GM12878 (cell line): ENCODE data around the gene GFI1. TPM values are rescaled to one million over a fixed set of nuclear protein-coding genes. Genes with fewer than 3 reads are reported as not detected.

Experiments
- ATAC-seq: fragments of 200-7000 bp; cut with Tn5 transposase; 3 replicates; pipeline ENCODE4 v1.9.1; 2020; ENCODE audit warnings: mild to moderate bottlenecking, moderate library complexity
- BruUV-seq: library from RNA; stranded (reverse); fragments of 400-500 nt; replicated peaks from 2 replicates; lab custom pipeline; 2021; lab: Mats Ljungman, UMichigan
- CTCF ChIA-PET: fragments of 300-600 bp; sonication (Branson Sonifier 250); formaldehyde crosslinking; extraction: SDS; loops from one replicate; lab custom pipeline; 2021; ENCODE audit warnings: inconsistent platforms; lab: Yijun Ruan, JAX
- POLR2A ChIA-PET: fragments of 350-600 bp; formaldehyde crosslinking; extraction: SDS; loops from one replicate; lab custom pipeline; 2021; ENCODE audit warnings: inconsistent platforms; lab: Charles Lee
- RAD21 ChIA-PET: fragments of 300-600 bp; sonication (Branson Sonifier 250); formaldehyde crosslinking; loops from one replicate; lab custom pipeline; 2023; ENCODE audit warnings: antibody characterized with exemption; ENCODE audit not compliant: unreplicated experiment; lab: Charles Lee
- SMC1A ChIA-PET: fragments of 300-600 bp; sonication (Branson Sonifier 250); formaldehyde crosslinking; loops from one replicate; lab custom pipeline; 2023; ENCODE audit not compliant: unreplicated experiment, uncharacterized antibody; lab: Charles Lee
- DNase-seq: peaks from one replicate; pipeline ENCODE4 v3.0.0-alpha.2; 2011; ENCODE audit warnings: low read depth, low spot score
- FAIRE-seq: peaks from 3 replicates; lab custom pipeline; 2011; peaks lifted over from hg19 to GRCh38; lab: Jason Lieb, UNC
- H2AFZ ChIP-seq: 2 replicates; pipeline ENCODE4 v1.6.0; 2011; ENCODE audit warnings: low read depth, low read length, control low read depth; ENCODE audit not compliant: control insufficient read depth
- H3K27ac ChIP-seq: 2 replicates; pipeline ENCODE4 v1.5.1; 2011; ENCODE audit warnings: control low read depth; ENCODE audit not compliant: control insufficient read depth, insufficient read depth
- H3K27me3 ChIP-seq, 2 experiments: replicated peaks in 1 of 2; 2 replicates each; pipeline versions ENCODE4 v1.6.0 to v1.6.1; 2011; ENCODE audit warnings: low read length in 1 of 2; ENCODE audit not compliant: control insufficient read depth in 2 of 2, insufficient read depth in 2 of 2
- H3K36me3 ChIP-seq, 2 experiments: 2 replicates each; pipeline ENCODE4 v1.5.1; 2011; ENCODE audit warnings: low read length in 1 of 2; ENCODE audit not compliant: control insufficient read depth in 2 of 2, insufficient read depth in 2 of 2
- H3K4me1 ChIP-seq: 2 replicates; pipeline ENCODE4 v1.6.1; 2011; ENCODE audit warnings: mild to moderate bottlenecking, low read length, moderate library complexity, mixed read lengths; ENCODE audit not compliant: control insufficient read depth, insufficient read depth
- H3K4me2 ChIP-seq: 2 replicates; pipeline ENCODE4 v1.6.0; 2011; ENCODE audit warnings: control low read depth; ENCODE audit not compliant: control insufficient read depth, insufficient read depth
- H3K4me3 ChIP-seq: fragments of 200-600 bp; sonication (generic); 2 replicates; pipeline ENCODE4 v1.5.1; 2016
- H3K79me2 ChIP-seq: 2 replicates; pipeline ENCODE4 v1.6.0; 2011; ENCODE audit warnings: low read length; ENCODE audit not compliant: control insufficient read depth, insufficient read depth
- H3K9ac ChIP-seq: 2 replicates; pipeline ENCODE4 v1.8.0; 2011; ENCODE audit warnings: low read length, control low read depth, mixed read lengths; ENCODE audit not compliant: control insufficient read depth, insufficient read depth
- H3K9me3 ChIP-seq: replicated peaks from 3 replicates; pipeline ENCODE4 v1.5.1; 2011; ENCODE audit warnings: mild to moderate bottlenecking, low read length; ENCODE audit not compliant: control insufficient read depth, insufficient read depth
- H4K20me1 ChIP-seq: 2 replicates; pipeline ENCODE4 v1.6.0; 2011; ENCODE audit not compliant: control insufficient read depth, insufficient read depth
- BHLHE40 ChIP-seq, 2 experiments: fragments of 450-650 bp in 1 of 2; IDR thresholded peaks; 2 replicates each; pipeline ENCODE4 v1.6.1; 2011 to 2017; ENCODE audit warnings: low read depth in 2 of 2, borderline replicate concordance in 1 of 2, improper control_type of control experiment in 1 of 2, low read length in 1 of 2, mild to moderate bottlenecking in 1 of 2
- ELK1 ChIP-seq: IDR thresholded peaks from 2 replicates; pipeline ENCODE4 v1.6.1; 2012; ENCODE audit warnings: low read depth, low read length, improper control_type of control experiment
- EP300 ChIP-seq, 2 experiments: fragments of 150-350 bp in 1 of 2; IDR thresholded peaks; 2 replicates each; pipeline ENCODE4 v1.6.1; 2011 to 2012; ENCODE audit warnings: low read depth in 2 of 2, low read length in 2 of 2, borderline replicate concordance in 1 of 2, improper control_type of control experiment in 1 of 2, inconsistent platforms in 1 of 2; ENCODE audit not compliant: control insufficient read depth in 1 of 2
- IKZF1 ChIP-seq: fragments of 450-650 bp; conservative IDR thresholded peaks from 2 replicates; pipeline ENCODE4 v1.6.1; 2017; ENCODE audit warnings: antibody characterized with exemption, mild to moderate bottlenecking
- NKRF ChIP-seq: fragments of 450-650 bp; conservative IDR thresholded peaks from 2 replicates; pipeline ENCODE4 v1.6.1; 2017; ENCODE audit warnings: mild to moderate bottlenecking, moderate library complexity
- ZNF217 ChIP-seq: fragments of 450-650 bp; IDR thresholded peaks from 2 replicates; pipeline ENCODE4 v1.6.1; 2017; ENCODE audit warnings: antibody characterized with exemption, mild to moderate bottlenecking
- ZSCAN29 ChIP-seq: fragments of 450-650 bp; IDR thresholded peaks from 2 replicates; pipeline ENCODE4 v1.6.1; 2017; ENCODE audit warnings: mild to moderate bottlenecking, moderate library complexity
- WGBS: methylation state at CpG from one replicate; pipeline ENCODE4 v1.1.6; 2016; ENCODE audit warnings: low lambda C conversion rate; ENCODE audit not compliant: insufficient replicate concordance, insufficient coverage; ENCODE audit errors: missing lambda C conversion rate; 5-methylcytosine and 5-hydroxymethylcytosine counted together
- in situ Hi-C: fragments of 300-500 bp; cut with MboI; formaldehyde crosslinking; loops from 9 replicates; pipeline ENCODE4 v1.14.3; 2018; ENCODE audit warnings: mixed read lengths
- intact Hi-C: fragments of 100-400 bp; cut with micrococcal nuclease; formaldehyde crosslinking; loops from one replicate; pipeline ENCODE4 v1.14.2; 2022; ENCODE audit not compliant: unreplicated experiment
- polyA plus RNA-seq, 11 experiments: library from polyadenylated mRNA; depleted of rRNA in 4 of 11; unstranded in 6 of 11; stranded (reverse) in 5 of 11; fragments of >200 nt; fragmentation: Nextera tagmentation in 4 of 11; fragmentation: Illumina TruSeq in 1 of 11; extraction: Ambion mirVana in 4 of 11; extraction: Trizol in 1 of 11; gene quantifications; 1 replicate in 1 of 11; 2 replicates in 10 of 11; pipeline versions ENCODE4 v1.2.1 to v1.2.3, GENCODE V29; 2011 to 2016; ENCODE audit warnings: inconsistent platforms in 2 of 11, missing spikeins in 2 of 11, low read depth in 1 of 11
- total RNA-seq, 4 experiments: library from RNA; depleted of rRNA in 3 of 4; stranded (reverse); fragments of >200 nt in 3 of 4; fragmentation: Illumina TruSeq in 1 of 4; extraction: Trizol in 1 of 4; gene quantifications; 2 replicates each; pipeline versions ENCODE4 v1.2.1 to v1.2.3, GENCODE V29; 2013 to 2021
- TF ChIP-seq, protein P1 (sequence below): IDR thresholded peaks from 2 replicates; pipeline ENCODE4 v1.6.1; 2011; ENCODE audit warnings: mild to moderate bottlenecking, low read depth, low read length, moderate library complexity; ENCODE audit not compliant: insufficient replicate concordance
- TF ChIP-seq, protein P2 (sequence below): fragments of 150-350 bp; IDR thresholded peaks from 2 replicates; pipeline ENCODE4 v1.6.1; 2016; ENCODE audit warnings: low read depth, low read length

The GFI1 gene
- total and polyA plus RNA-seq, 10 of the 15 experiments (the other 5 are each of a cell fraction or from before 2014, with no cell fraction given), result 1.8 to 18.3 (median 7.4) TPM

GRCh38 chr1:92473781-92474495 lies 12.8 kb downstream of the GFI1 start (continued):
- TF ChIP-seq ELK1 (no peak), ZSCAN29 (no peak), BHLHE40 (IDR thresholded peaks at IDR 0.05; ENCODE audit: borderline replicate concordance in 1 of 2, low read depth in 2 of 2, low read length in 1 of 2) (peak; percentile 75 to 76), IKZF1 (peak; percentile 85), EP300 (IDR thresholded peaks at IDR 0.05; ENCODE audit: borderline replicate concordance in 1 of 2, control insufficient read depth in 1 of 2, low read depth in 2 of 2, low read length in 2 of 2) (peak; percentile 49 to 69; a peak in 1 of 4 replicates)
- TF ChIP-seq, protein P1, sequence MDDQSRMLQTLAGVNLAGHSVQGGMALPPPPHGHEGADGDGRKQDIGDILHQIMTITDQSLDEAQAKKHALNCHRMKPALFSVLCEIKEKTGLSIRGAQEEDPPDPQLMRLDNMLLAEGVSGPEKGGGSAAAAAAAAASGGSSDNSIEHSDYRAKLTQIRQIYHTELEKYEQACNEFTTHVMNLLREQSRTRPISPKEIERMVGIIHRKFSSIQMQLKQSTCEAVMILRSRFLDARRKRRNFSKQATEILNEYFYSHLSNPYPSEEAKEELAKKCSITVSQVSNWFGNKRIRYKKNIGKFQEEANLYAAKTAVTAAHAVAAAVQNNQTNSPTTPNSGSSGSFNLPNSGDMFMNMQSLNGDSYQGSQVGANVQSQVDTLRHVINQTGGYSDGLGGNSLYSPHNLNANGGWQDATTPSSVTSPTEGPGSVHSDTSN, result no peak

GRCh38 chr1:92470216-92470615 lies 16.5 kb downstream of the GFI1 start:
- no peaks in the 10 kb centered on the region for H4K20me1 ChIP-seq
- peaks cover 0 to 2% of the 10 kb centered on the region in 2 experiments; a peak in 2 of 4 replicates for H3K36me3 ChIP-seq
- H3K27ac ChIP-seq, result no peak overlapping the region
- H3K27me3 ChIP-seq, result no peaks in the 10 kb centered on the region
- H3K9ac ChIP-seq, result no peak overlapping the region
- no peak overlapping the region for H3K4me2 ChIP-seq
- ChIA-PET SMC1A (interaction anchor here (0.5 to 1.2 kb wide), 2 partner anchors 12 to 533 kb away, joined by 3 to 5 read pairs; no protein-coding TSS in a partner anchor), POLR2A (no interaction called here), RAD21 (no interaction called here), CTCF (no interaction called here)
- no TSS peak for BruUV-seq
- FAIRE-seq (no peak), DNase-seq (no peak), ATAC-seq (no peak)
- H3K4me1 ChIP-seq, result peaks cover 14% of the 10 kb centered on the region
- H2AFZ ChIP-seq, result no peak overlapping the region
- H3K9me3 ChIP-seq, result no peaks in the 10 kb centered on the region
- no peaks in the 10 kb centered on the region for H3K79me2 ChIP-seq
- WGBS, result 50% methylated on average over 1 of the region's 1 CpG
- no peak overlapping the region for H3K4me3 ChIP-seq
- intact Hi-C loops (no loop called here), in situ Hi-C loops (no loop called here)
- TF ChIP-seq, protein P2, sequence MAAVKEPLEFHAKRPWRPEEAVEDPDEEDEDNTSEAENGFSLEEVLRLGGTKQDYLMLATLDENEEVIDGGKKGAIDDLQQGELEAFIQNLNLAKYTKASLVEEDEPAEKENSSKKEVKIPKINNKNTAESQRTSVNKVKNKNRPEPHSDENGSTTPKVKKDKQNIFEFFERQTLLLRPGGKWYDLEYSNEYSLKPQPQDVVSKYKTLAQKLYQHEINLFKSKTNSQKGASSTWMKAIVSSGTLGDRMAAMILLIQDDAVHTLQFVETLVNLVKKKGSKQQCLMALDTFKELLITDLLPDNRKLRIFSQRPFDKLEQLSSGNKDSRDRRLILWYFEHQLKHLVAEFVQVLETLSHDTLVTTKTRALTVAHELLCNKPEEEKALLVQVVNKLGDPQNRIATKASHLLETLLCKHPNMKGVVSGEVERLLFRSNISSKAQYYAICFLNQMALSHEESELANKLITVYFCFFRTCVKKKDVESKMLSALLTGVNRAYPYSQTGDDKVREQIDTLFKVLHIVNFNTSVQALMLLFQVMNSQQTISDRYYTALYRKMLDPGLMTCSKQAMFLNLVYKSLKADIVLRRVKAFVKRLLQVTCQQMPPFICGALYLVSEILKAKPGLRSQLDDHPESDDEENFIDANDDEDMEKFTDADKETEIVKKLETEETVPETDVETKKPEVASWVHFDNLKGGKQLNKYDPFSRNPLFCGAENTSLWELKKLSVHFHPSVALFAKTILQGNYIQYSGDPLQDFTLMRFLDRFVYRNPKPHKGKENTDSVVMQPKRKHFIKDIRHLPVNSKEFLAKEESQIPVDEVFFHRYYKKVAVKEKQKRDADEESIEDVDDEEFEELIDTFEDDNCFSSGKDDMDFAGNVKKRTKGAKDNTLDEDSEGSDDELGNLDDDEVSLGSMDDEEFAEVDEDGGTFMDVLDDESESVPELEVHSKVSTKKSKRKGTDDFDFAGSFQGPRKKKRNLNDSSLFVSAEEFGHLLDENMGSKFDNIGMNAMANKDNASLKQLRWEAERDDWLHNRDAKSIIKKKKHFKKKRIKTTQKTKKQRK, result no peak
- TF ChIP-seq NKRF, result no peak
- TF ChIP-seq ZNF217, result no peak
